B cell (primary cell): Measurements from ENCODE around the gene CYP4F3. TPM values are rescaled to one million over a fixed set of nuclear protein-coding genes. Genes with fewer than 3 reads are reported as not detected.

Source experiments
- ATAC-seq: fragments of 200-7000 bp; cut with Tn5 transposase; one replicate; pipeline ENCODE4 v1.10.0; 2021; ENCODE audit warnings: low read depth, mild to moderate bottlenecking, moderate number of reproducible peaks, moderate library complexity
- CTCF ChIA-PET: fragments of 350-600 bp; sonication (Branson Sonifier 250); formaldehyde crosslinking; loops from one replicate; lab custom pipeline; 2021; ENCODE audit warnings: antibody characterized with exemption, inconsistent platforms; lab: Charles Lee
- POLR2A ChIA-PET: fragments of 350-600 bp; sonication (Branson Sonifier 250); formaldehyde crosslinking; loops from one replicate; lab custom pipeline; 2021; ENCODE audit warnings: antibody characterized with exemption; lab: Charles Lee
- DNase-seq: peaks from one replicate; pipeline ENCODE4 v3.0.0; 2013
- H2AFZ ChIP-seq: 2 replicates; pipeline ENCODE4 v1.6.1; 2012; ENCODE audit warnings: mild to moderate bottlenecking, low read depth, low read length; ENCODE audit not compliant: insufficient read depth, poor library complexity, severe bottlenecking
- H3K27ac ChIP-seq, 2 donors: 1 replicate in 1 of 2; 2 replicates in 1 of 2; pipeline ENCODE4 v1.5.1; 2012 to 2013; ENCODE audit warnings: low read length in 2 of 2, mild to moderate bottlenecking in 2 of 2, moderate library complexity in 1 of 2
- H3K27me3 ChIP-seq, 4 experiments: fragments of 200-600 bp in 1 of 4; sonication (generic) in 1 of 4; replicated peaks in 1 of 4; 1 replicate in 2 of 4; 2 replicates in 2 of 4; pipeline versions ENCODE4 v1.6.1 to v1.7.0; 2013 to 2016; ENCODE audit warnings: low read length in 3 of 4, mild to moderate bottlenecking in 2 of 4, mixed read lengths in 1 of 4, moderate library complexity in 1 of 4; ENCODE audit not compliant: insufficient read depth in 4 of 4, control insufficient read depth in 3 of 4; ENCODE audit errors: control extremely low read depth in 1 of 4
- H3K36me3 ChIP-seq, 2 experiments: replicated peaks in 1 of 2; 1 replicate in 1 of 2; 2 replicates in 1 of 2; pipeline versions ENCODE4 v1.6.1 to v1.7.1; 2013; ENCODE audit warnings: low read length in 1 of 2; ENCODE audit not compliant: insufficient read depth in 2 of 2, control insufficient read depth in 1 of 2; ENCODE audit errors: control extremely low read depth in 1 of 2, extremely low read depth in 1 of 2
- H3K4me1 ChIP-seq, 2 donors: fragments of 200-600 bp in 1 of 2; sonication (generic) in 1 of 2; 1 replicate in 1 of 2; 2 replicates in 1 of 2; pipeline versions ENCODE4 v1.5.1 to v1.6.1; 2013 to 2017; ENCODE audit warnings: low read length in 2 of 2; ENCODE audit not compliant: control insufficient read depth in 2 of 2, insufficient read depth in 2 of 2
- H3K4me2 ChIP-seq: replicated peaks from 2 replicates; pipeline ENCODE3; 2012; ENCODE audit warnings: mild to moderate bottlenecking, low read depth, low read length; ENCODE audit not compliant: poor library complexity, severe bottlenecking
- H3K4me3 ChIP-seq, 5 experiments: fragments of 200-600 bp in 1 of 5; sonication (generic) in 1 of 5; 1 replicate in 3 of 5; 2 replicates in 2 of 5; pipeline versions ENCODE4 v1.5.1 to v1.7.0; 2011 to 2016; ENCODE audit warnings: low read length in 4 of 5, mild to moderate bottlenecking in 4 of 5, low read depth in 2 of 5, control low read depth in 1 of 5, moderate library complexity in 1 of 5; ENCODE audit not compliant: insufficient read depth in 1 of 5; ENCODE audit errors: control extremely low read depth in 1 of 5, extremely low read depth in 1 of 5
- H3K79me2 ChIP-seq: fragments of 200-600 bp; sonication (generic); one replicate; pipeline ENCODE4 v1.6.0; 2016; ENCODE audit warnings: low read length; ENCODE audit not compliant: control insufficient read depth, insufficient read depth
- H3K9ac ChIP-seq: fragments of 200-600 bp; sonication (generic); 2 replicates; pipeline ENCODE4 v1.6.1; 2017; ENCODE audit warnings: mild to moderate bottlenecking, low read length, moderate library complexity
- H3K9me3 ChIP-seq, 3 donors: one replicate each; pipeline versions ENCODE4 v1.6.1 to v1.7.1; 2013; ENCODE audit warnings: low read length in 2 of 3; ENCODE audit not compliant: control insufficient read depth in 2 of 3, insufficient read depth in 1 of 3; ENCODE audit errors: control extremely low read depth in 1 of 3
- H4K20me1 ChIP-seq: 2 replicates; pipeline ENCODE4 v1.6.0; 2012; ENCODE audit warnings: mild to moderate bottlenecking, low read length; ENCODE audit not compliant: insufficient read depth, control insufficient read depth, poor library complexity, severe bottlenecking
- H3K27ac Mint-ChIP-seq: one replicate; pipeline ENCODE4 v1.8.0; 2021; ENCODE audit warnings: mixed read lengths
- H3K27me3 Mint-ChIP-seq: one replicate; pipeline ENCODE4 v1.8.0; 2021; ENCODE audit warnings: mixed read lengths
- H3K4me1 Mint-ChIP-seq: one replicate; pipeline ENCODE4 v1.8.0; 2021; ENCODE audit warnings: mixed read lengths
- H3K4me3 Mint-ChIP-seq: one replicate; pipeline ENCODE4 v1.8.0; 2021; ENCODE audit warnings: mixed read lengths
- H3K9me3 Mint-ChIP-seq: one replicate; pipeline ENCODE4 v1.8.0; 2022; ENCODE audit warnings: mixed read lengths; ENCODE audit not compliant: insufficient read depth
- EZH2 ChIP-seq: IDR thresholded peaks from 2 replicates; pipeline ENCODE4 v1.6.1; 2012; ENCODE audit warnings: borderline replicate concordance, low read depth, mild to moderate bottlenecking, moderate library complexity, low read length; ENCODE audit not compliant: insufficient read depth, poor library complexity, severe bottlenecking
- WGBS: methylation state at CpG from one replicate; pipeline ENCODE4 v1.1.5; 2013; ENCODE audit warnings: missing lambda C conversion rate; ENCODE audit not compliant: insufficient coverage; 5-methylcytosine and 5-hydroxymethylcytosine counted together
- intact Hi-C: fragments of 100-400 bp; cut with micrococcal nuclease; formaldehyde crosslinking; loops from one replicate; pipeline ENCODE4 v1.10.0; 2022
- polyA plus RNA-seq: library from polyadenylated mRNA; depleted of rRNA; stranded (reverse); fragments of >200 nt; gene quantifications from 2 replicates; pipeline ENCODE4 v1.2.3, GENCODE V29; 2012
- total RNA-seq, 2 donors: library from RNA; stranded (reverse); fragments of 120-200 nt in 1 of 2; gene quantifications; 1 replicate in 1 of 2; 2 replicates in 1 of 2; pipeline versions ENCODE4 v1.2.3 to v1.2.4, GENCODE V29; 2013 to 2022
- TF ChIP-seq, protein P1 (sequence below): fragments of 200-600 bp; IDR thresholded peaks from one replicate; pipeline ENCODE4 v1.8.0; 2022; ENCODE audit warnings: antibody characterized with exemption, mild to moderate bottlenecking

CYP4F3 gene
- total and polyA plus RNA-seq, 2 donors (not counting 1 experiment from before 2014, with no cell fraction given), result not detected

GRCh38 chr19:15643387-15643786 lies 2.7 kb downstream of the CYP4F3 start:
- ChIA-PET POLR2A (no interaction called here), CTCF (no interaction called here)
- Histone ChIP-seq H3K4me1 (peaks cover 3 to 16% of the 10 kb centered on the region in 2 donors), H3K4me3 (no peak overlapping the region), H3K27me3 (peaks cover 0 to 24% (median 0%) of the 10 kb centered on the region in 4 experiments), H3K4me2 (no peak overlapping the region), H3K27ac (no peak overlapping the region), H2AFZ (no peak overlapping the region), H3K79me2 (no peaks in the 10 kb centered on the region), H3K36me3 (no peaks in the 10 kb centered on the region), H3K9me3 (peaks cover 0 to 14% (median 0%) of the 10 kb centered on the region in 3 donors), H4K20me1 (no peaks in the 10 kb centered on the region), H3K9ac (no peak overlapping the region)
- TF ChIP-seq EZH2, result no peak
- TF ChIP-seq, protein P1, sequence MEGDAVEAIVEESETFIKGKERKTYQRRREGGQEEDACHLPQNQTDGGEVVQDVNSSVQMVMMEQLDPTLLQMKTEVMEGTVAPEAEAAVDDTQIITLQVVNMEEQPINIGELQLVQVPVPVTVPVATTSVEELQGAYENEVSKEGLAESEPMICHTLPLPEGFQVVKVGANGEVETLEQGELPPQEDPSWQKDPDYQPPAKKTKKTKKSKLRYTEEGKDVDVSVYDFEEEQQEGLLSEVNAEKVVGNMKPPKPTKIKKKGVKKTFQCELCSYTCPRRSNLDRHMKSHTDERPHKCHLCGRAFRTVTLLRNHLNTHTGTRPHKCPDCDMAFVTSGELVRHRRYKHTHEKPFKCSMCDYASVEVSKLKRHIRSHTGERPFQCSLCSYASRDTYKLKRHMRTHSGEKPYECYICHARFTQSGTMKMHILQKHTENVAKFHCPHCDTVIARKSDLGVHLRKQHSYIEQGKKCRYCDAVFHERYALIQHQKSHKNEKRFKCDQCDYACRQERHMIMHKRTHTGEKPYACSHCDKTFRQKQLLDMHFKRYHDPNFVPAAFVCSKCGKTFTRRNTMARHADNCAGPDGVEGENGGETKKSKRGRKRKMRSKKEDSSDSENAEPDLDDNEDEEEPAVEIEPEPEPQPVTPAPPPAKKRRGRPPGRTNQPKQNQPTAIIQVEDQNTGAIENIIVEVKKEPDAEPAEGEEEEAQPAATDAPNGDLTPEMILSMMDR, result no peak
- H3K4me3 Mint-ChIP-seq, result no peak overlapping the region
- peaks cover 5% of the 10 kb centered on the region for H3K4me1 Mint-ChIP-seq
- no peak for ATAC-seq
- 89% methylated on average over 2 of the region's 3 CpGs for WGBS
- no peak for DNase-seq
- H3K9me3 Mint-ChIP-seq, result no peaks in the 10 kb centered on the region
- intact Hi-C loops, result no loop called here
- no peak overlapping the region for H3K27ac Mint-ChIP-seq
- peaks cover 23% of the 10 kb centered on the region for H3K27me3 Mint-ChIP-seq

GRCh38 chr19:15644066-15644741 lies 3.5 kb downstream of the CYP4F3 start:
- Histone ChIP-seq H3K36me3 (no peaks in the 10 kb centered on the region), H4K20me1 (no peaks in the 10 kb centered on the region), H3K9me3 (peaks cover 0 to 14% (median 0%) of the 10 kb centered on the region in 3 donors), H3K79me2 (no peaks in the 10 kb centered on the region), H3K27ac (no peak overlapping the region), H3K4me2 (no peak overlapping the region), H2AFZ (no peak overlapping the region), H3K4me1 (peaks cover 3 to 16% of the 10 kb centered on the region in 2 donors), H3K4me3 (no peak overlapping the region), H3K27me3 (peaks cover 0 to 24% (median 0%) of the 10 kb centered on the region in 4 experiments), H3K9ac (no peak overlapping the region)
- 90% methylated on average over 3 of the region's 3 CpGs for WGBS
- no peak for DNase-seq
- TF ChIP-seq, protein P1, result no peak
- no peak for TF ChIP-seq EZH2
- Mint-ChIP-seq H3K4me1 (peaks cover 5% of the 10 kb centered on the region), H3K27ac (no peak overlapping the region), H3K9me3 (no peaks in the 10 kb centered on the region), H3K4me3 (no peak overlapping the region), H3K27me3 (peaks cover 22% of the 10 kb centered on the region)
- ATAC-seq, result no peak
- CTCF ChIA-PET, result interaction anchor here (0.7 kb wide), 1 partner anchor 13 kb away, joined by 3 read pairs; no protein-coding TSS in a partner anchor
- intact Hi-C loops, result no loop called here
- POLR2A ChIA-PET, result no interaction called here
